H9 (cell line): ENCODE data around the gene VTN. TPM values are rescaled to one million over a fixed set of nuclear protein-coding genes. Genes with fewer than 3 reads are reported as not detected.

Experiments used
- DNase-seq: peaks from one replicate; pipeline ENCODE4 v3.0.0-alpha.2; 2017
- H2AFZ ChIP-seq: one replicate; pipeline ENCODE4 v1.6.1; 2013; ENCODE audit warnings: mild to moderate bottlenecking, low read length, control low read depth, moderate library complexity
- H2AK5ac ChIP-seq: 2 replicates; pipeline ENCODE4 v1.6.1; 2013; ENCODE audit warnings: low read length, control low read depth, mixed read lengths; ENCODE audit not compliant: insufficient read length
- H2BK120ac ChIP-seq: one replicate; pipeline ENCODE4 v1.6.1; 2013; ENCODE audit warnings: low read depth, mild to moderate bottlenecking, low read length, control low read depth, inconsistent platforms; ENCODE audit not compliant: poor library complexity, severe bottlenecking
- H2BK12ac ChIP-seq: 2 replicates; pipeline ENCODE4 v1.6.1; 2013; ENCODE audit warnings: low read length, control low read depth, mixed read lengths, low read depth; ENCODE audit not compliant: insufficient read length
- H2BK15ac ChIP-seq: 2 replicates; pipeline ENCODE4 v1.6.1; 2013; ENCODE audit warnings: low read depth, low read length, control low read depth
- H2BK20ac ChIP-seq: one replicate; pipeline ENCODE4 v1.6.1; 2013; ENCODE audit warnings: low read depth, mild to moderate bottlenecking, low read length, control low read depth, inconsistent platforms; ENCODE audit not compliant: poor library complexity, severe bottlenecking
- H2BK5ac ChIP-seq: 2 replicates; pipeline ENCODE4 v1.6.1; 2013; ENCODE audit warnings: low read length, control low read depth, mixed read lengths; ENCODE audit not compliant: insufficient read length
- H3K14ac ChIP-seq: 2 replicates; pipeline ENCODE4 v1.6.1; 2013; ENCODE audit warnings: low read length, control low read depth; ENCODE audit not compliant: insufficient read depth
- H3K18ac ChIP-seq: 2 replicates; pipeline ENCODE4 v1.6.1; 2013; ENCODE audit warnings: low read depth, mild to moderate bottlenecking, mixed read lengths, low read length, control low read depth; ENCODE audit not compliant: insufficient read length
- H3K23ac ChIP-seq: 2 replicates; pipeline ENCODE4 v1.6.1; 2013; ENCODE audit warnings: low read length, control low read depth, mixed read lengths, low read depth; ENCODE audit not compliant: insufficient read length
- H3K23me2 ChIP-seq: 2 replicates; pipeline ENCODE4 v1.6.1; 2013; ENCODE audit warnings: low read depth, mild to moderate bottlenecking, mixed read lengths, low read length, control low read depth; ENCODE audit not compliant: insufficient read length, poor library complexity, severe bottlenecking
- H3K27ac ChIP-seq: 2 replicates; pipeline ENCODE4 v1.5.1; 2013; ENCODE audit warnings: low read length, control low read depth, mixed read lengths, low read depth; ENCODE audit not compliant: insufficient read length
- H3K27me3 ChIP-seq: 2 replicates; pipeline ENCODE4 v1.6.1; 2013; ENCODE audit warnings: low read length, control low read depth, inconsistent platforms; ENCODE audit not compliant: insufficient read depth
- H3K4ac ChIP-seq: 2 replicates; pipeline ENCODE4 v1.6.1; 2013; ENCODE audit warnings: low read depth, mild to moderate bottlenecking, control low read depth, inconsistent platforms, low read length, moderate library complexity
- H3K4me1 ChIP-seq: 2 replicates; pipeline ENCODE4 v1.6.1; 2013; ENCODE audit warnings: low read length, control low read depth, inconsistent platforms; ENCODE audit not compliant: insufficient read depth
- H3K4me2 ChIP-seq: 2 replicates; pipeline ENCODE4 v1.6.1; 2013; ENCODE audit warnings: low read length, control low read depth, mixed read lengths; ENCODE audit not compliant: insufficient read length, insufficient read depth
- H3K56ac ChIP-seq: 2 replicates; pipeline ENCODE4 v1.6.1; 2013; ENCODE audit warnings: low read depth, mild to moderate bottlenecking, mixed read lengths, low read length, control low read depth; ENCODE audit not compliant: insufficient read length
- H3K79me1 ChIP-seq: 2 replicates; pipeline ENCODE4 v1.6.1; 2013; ENCODE audit warnings: low read depth, mild to moderate bottlenecking, moderate library complexity, low read length, control low read depth, inconsistent platforms; ENCODE audit not compliant: insufficient read depth, poor library complexity, severe bottlenecking
- H3K79me2 ChIP-seq: 2 replicates; pipeline ENCODE4 v1.6.1; 2013; ENCODE audit warnings: low read length, control low read depth, inconsistent platforms; ENCODE audit not compliant: insufficient read depth
- H3K9ac ChIP-seq: 2 replicates; pipeline ENCODE4 v1.6.1; 2013; ENCODE audit warnings: low read length, control low read depth, mixed read lengths; ENCODE audit not compliant: insufficient read length; ENCODE audit errors: extremely low read depth
- H3K9me3 ChIP-seq: one replicate; pipeline ENCODE4 v1.6.1; 2013; ENCODE audit warnings: low read depth, low read length, inconsistent platforms; ENCODE audit not compliant: control insufficient read depth
- H3T11ph ChIP-seq: one replicate; pipeline ENCODE4 v1.6.1; 2013; ENCODE audit warnings: mild to moderate bottlenecking, low read length, control low read depth, inconsistent platforms
- H4K20me1 ChIP-seq: one replicate; pipeline ENCODE4 v1.6.1; 2013; ENCODE audit not compliant: control insufficient read depth, insufficient read length, insufficient read depth
- H4K5ac ChIP-seq: 2 replicates; pipeline ENCODE4 v1.6.1; 2013; ENCODE audit warnings: low read depth, mild to moderate bottlenecking, mixed read lengths, low read length, control low read depth; ENCODE audit not compliant: insufficient read length
- H4K8ac ChIP-seq: replicated peaks from 2 replicates; pipeline ENCODE4 v1.6.1; 2013; ENCODE audit warnings: low read length, control low read depth, mixed read lengths, low read depth; ENCODE audit not compliant: insufficient read length
- H4K91ac ChIP-seq: 2 replicates; pipeline ENCODE4 v1.6.1; 2013; ENCODE audit warnings: low read depth, mild to moderate bottlenecking, moderate library complexity, mixed read lengths, low read length, control low read depth; ENCODE audit not compliant: insufficient read length
- H3K27ac Mint-ChIP-seq, 3 experiments: 2 replicates in 2 of 3; 3 replicates in 1 of 3; pipeline ENCODE4 v1.8.0; 2020 to 2021; ENCODE audit warnings: mixed read lengths in 3 of 3, mild to moderate bottlenecking in 1 of 3, moderate library complexity in 1 of 3
- H3K27me3 Mint-ChIP-seq: 2 replicates; pipeline ENCODE4 v1.8.0; 2021; ENCODE audit warnings: low read depth, mild to moderate bottlenecking, moderate library complexity, mixed read lengths
- H3K36me3 Mint-ChIP-seq, 3 experiments: 2 replicates in 2 of 3; 3 replicates in 1 of 3; pipeline ENCODE4 v1.8.0; 2020 to 2021; ENCODE audit warnings: low read depth in 3 of 3, mixed read lengths in 3 of 3; ENCODE audit not compliant: insufficient read depth in 1 of 3
- H3K4me1 Mint-ChIP-seq, 2 experiments: 2 replicates each; pipeline ENCODE4 v1.8.0; 2020; ENCODE audit warnings: mixed read lengths in 2 of 2
- H3K4me3 Mint-ChIP-seq, 2 experiments: 2 replicates in 1 of 2; 3 replicates in 1 of 2; pipeline ENCODE4 v1.8.0; 2020 to 2021; ENCODE audit warnings: mild to moderate bottlenecking in 2 of 2, mixed read lengths in 2 of 2, moderate library complexity in 1 of 2
- H3K9me3 Mint-ChIP-seq, 2 experiments: 2 replicates in 1 of 2; 3 replicates in 1 of 2; pipeline ENCODE4 v1.8.0; 2020; ENCODE audit warnings: mild to moderate bottlenecking in 2 of 2, mixed read lengths in 2 of 2, moderate library complexity in 1 of 2
- WGBS: extraction: QIAGEN DNeasy Blood & Tissue Kit; methylation state at CpG from one replicate; pipeline ENCODE4 v1.1.7; 2013; ENCODE audit warnings: missing lambda C conversion rate, low lambda C conversion rate, mixed read lengths; ENCODE audit not compliant: insufficient read length; ENCODE audit errors: extremely low coverage; 5-methylcytosine and 5-hydroxymethylcytosine counted together
- total RNA-seq: library from RNA; stranded (reverse); gene quantifications from 2 replicates; pipeline ENCODE4 v1.2.1, GENCODE V29; 2021
- TF ChIP-seq, protein P1 (sequence below): fragments of 200-600 bp; sonication (generic); conservative IDR thresholded peaks from 3 replicates; pipeline ENCODE4 v1.8.0; 2021; ENCODE audit warnings: antibody characterized with exemption, mild to moderate bottlenecking

VTN gene
- total RNA-seq, 1 experiment from 2014 or later, result not detected

DNA sequence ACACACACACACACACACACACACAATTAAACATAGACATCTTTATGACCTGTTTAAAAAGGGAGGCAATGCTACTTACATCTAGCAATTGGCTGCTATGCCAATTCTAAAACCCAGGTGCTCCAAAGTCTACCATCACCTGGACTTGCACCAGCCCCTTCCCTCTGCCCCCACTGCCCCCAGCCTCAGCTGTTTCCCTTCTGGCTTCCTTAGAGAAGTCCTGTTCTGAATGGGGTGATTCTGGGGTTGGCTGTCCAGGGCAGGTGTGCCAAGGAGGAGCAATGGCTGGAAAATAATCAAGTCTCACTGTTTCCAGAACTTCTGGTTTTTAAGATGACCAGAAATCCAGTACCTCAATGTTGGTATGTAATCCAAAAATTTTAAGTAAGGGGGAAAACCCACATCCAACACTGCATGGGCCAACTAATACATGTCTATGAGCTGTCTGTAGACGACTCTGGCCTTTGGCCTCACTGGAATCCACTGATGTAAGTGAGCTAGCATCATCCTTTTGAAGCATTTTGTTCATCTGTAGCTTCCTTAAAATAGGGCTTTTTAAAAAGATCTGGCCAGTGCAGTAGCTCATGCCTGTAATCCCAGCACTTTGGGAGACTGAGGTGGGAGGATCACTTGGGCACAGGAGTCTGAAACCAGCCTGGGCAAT is 36.9 kb downstream of the VTN start:
- Histone ChIP-seq H3K4ac (no peak overlapping the region), H2BK12ac (no peak overlapping the region), H3K27me3 (no peaks in the 10 kb centered on the region), H3K23ac (no peak overlapping the region), H3K27ac (no peak overlapping the region), H3K4me2 (no peak overlapping the region), H4K5ac (no peak overlapping the region), H2BK120ac (no peak overlapping the region), H2BK15ac (no peak overlapping the region), H3K9ac (no peak overlapping the region), H2BK20ac (no peak overlapping the region), H3K56ac (no peak overlapping the region), H3K18ac (no peak overlapping the region), H3K79me1 (no peaks in the 10 kb centered on the region), H2BK5ac (no peak overlapping the region), H4K8ac (no peak overlapping the region), H3K4me1 (peaks cover 9% of the 10 kb centered on the region; the same call in 1 of the 2 replicates), H3K79me2 (no peaks in the 10 kb centered on the region; the same call in 1 of the 2 replicates), H3K9me3 (no peaks in the 10 kb centered on the region), H3T11ph (no peak overlapping the region), H2AK5ac (no peak overlapping the region), H3K23me2 (peaks cover 13% of the 10 kb centered on the region), H4K91ac (no peak overlapping the region), H2AFZ (no peak overlapping the region), H3K14ac (no peak overlapping the region), H4K20me1 (no peaks in the 10 kb centered on the region)
- Mint-ChIP-seq H3K36me3 (peaks cover 5 to 14% (median 12%) of the 10 kb centered on the region in 3 experiments; a peak in 6 of 7 replicates), H3K4me1 (peaks cover 19 to 23% of the 10 kb centered on the region in 2 experiments), H3K27me3 (no peaks in the 10 kb centered on the region), H3K9me3 (no peaks in the 10 kb centered on the region; a peak in 1 of 5 replicates), H3K4me3 (no peak overlapping the region), H3K27ac (no peak overlapping the region)
- no CpG with 5 or more reads among the region's 1 CpG for WGBS
- TF ChIP-seq, protein P1, sequence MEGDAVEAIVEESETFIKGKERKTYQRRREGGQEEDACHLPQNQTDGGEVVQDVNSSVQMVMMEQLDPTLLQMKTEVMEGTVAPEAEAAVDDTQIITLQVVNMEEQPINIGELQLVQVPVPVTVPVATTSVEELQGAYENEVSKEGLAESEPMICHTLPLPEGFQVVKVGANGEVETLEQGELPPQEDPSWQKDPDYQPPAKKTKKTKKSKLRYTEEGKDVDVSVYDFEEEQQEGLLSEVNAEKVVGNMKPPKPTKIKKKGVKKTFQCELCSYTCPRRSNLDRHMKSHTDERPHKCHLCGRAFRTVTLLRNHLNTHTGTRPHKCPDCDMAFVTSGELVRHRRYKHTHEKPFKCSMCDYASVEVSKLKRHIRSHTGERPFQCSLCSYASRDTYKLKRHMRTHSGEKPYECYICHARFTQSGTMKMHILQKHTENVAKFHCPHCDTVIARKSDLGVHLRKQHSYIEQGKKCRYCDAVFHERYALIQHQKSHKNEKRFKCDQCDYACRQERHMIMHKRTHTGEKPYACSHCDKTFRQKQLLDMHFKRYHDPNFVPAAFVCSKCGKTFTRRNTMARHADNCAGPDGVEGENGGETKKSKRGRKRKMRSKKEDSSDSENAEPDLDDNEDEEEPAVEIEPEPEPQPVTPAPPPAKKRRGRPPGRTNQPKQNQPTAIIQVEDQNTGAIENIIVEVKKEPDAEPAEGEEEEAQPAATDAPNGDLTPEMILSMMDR, result no peak
- DNase-seq, result no peak
